Sigmoid colon (tissue), 7 donors: ENCODE data around the gene ANTXR1. TPM values are rescaled to one million over a fixed set of nuclear protein-coding genes. Genes with fewer than 3 reads are reported as not detected.

Experiments used
- DNase-seq: peaks from one replicate; pipeline ENCODE4 v3.0.0-alpha.2; 2019
- H3K27ac ChIP-seq, 4 donors: fragments of 200-600 bp; sonication (generic); one replicate each; pipeline ENCODE4 v1.5.1; 2016 to 2019; ENCODE audit warnings: mild to moderate bottlenecking in 1 of 4
- H3K27me3 ChIP-seq, 3 donors: fragments of 200-600 bp; sonication (generic); one replicate each; pipeline ENCODE4 v1.5.1; 2019; ENCODE audit warnings: mild to moderate bottlenecking in 1 of 3
- H3K36me3 ChIP-seq, 4 donors: fragments of 200-600 bp; sonication (generic); one replicate each; pipeline ENCODE4 v1.5.1; 2016 to 2019
- H3K4me1 ChIP-seq, 4 donors: fragments of 200-600 bp; sonication (generic); one replicate each; pipeline ENCODE4 v1.5.1; 2017 to 2019
- H3K4me3 ChIP-seq, 4 donors: fragments of 200-600 bp; sonication (generic); one replicate each; pipeline ENCODE4 v1.5.1; 2017 to 2019; ENCODE audit warnings: mild to moderate bottlenecking in 2 of 4, moderate library complexity in 1 of 4
- H3K9me3 ChIP-seq, 4 donors: fragments of 200-600 bp in 3 of 4; sonication (generic) in 3 of 4; one replicate each; pipeline versions ENCODE4 v1.5.1 to v1.6.1; 2013 to 2019
- EP300 ChIP-seq, 4 donors: sonication (generic); formaldehyde crosslinking; IDR thresholded peaks; one replicate each; pipeline ENCODE4 v1.6.1; 2017; ENCODE audit warnings: antibody characterized with exemption in 4 of 4
- POLR2A ChIP-seq, 2 donors: fragments of 450-650 bp; IDR thresholded peaks; one replicate each; pipeline ENCODE4 v1.6.1; 2016; ENCODE audit warnings: antibody characterized with exemption in 2 of 2, mild to moderate bottlenecking in 2 of 2, moderate library complexity in 2 of 2
- POLR2AphosphoS5 ChIP-seq, 4 donors: sonication (generic); formaldehyde crosslinking; IDR thresholded peaks; one replicate each; pipeline ENCODE4 v1.6.1; 2017; ENCODE audit warnings: antibody characterized with exemption in 4 of 4
- WGBS, 2 donors: extraction: QIAGEN DNeasy Blood & Tissue Kit; methylation state at CpG; one replicate each; pipeline ENCODE4 v1.1.7; 2013; 5-methylcytosine and 5-hydroxymethylcytosine counted together
- intact Hi-C: fragments of 100-400 bp; cut with DNase I; formaldehyde crosslinking; loops from one replicate; pipeline ENCODE4 v1.15.1; 2023
- polyA plus RNA-seq, 3 donors: library from polyadenylated mRNA; stranded (reverse); fragments of 200-250 nt; gene quantifications; one replicate each; pipeline ENCODE4 v1.2.3, GENCODE V29; 2013
- total RNA-seq, 4 donors: library from RNA; depleted of rRNA; stranded (reverse); fragments of >200 nt; gene quantifications; one replicate each; pipeline ENCODE4 v1.1.0, GENCODE V29; 2016
- TF ChIP-seq, protein P1 (sequence below), 4 experiments: fragments of 450-650 bp in 3 of 4; fragments of 200-600 bp in 1 of 4; IDR thresholded peaks; one replicate each; pipeline ENCODE4 v1.5.1; 2016 to 2019; ENCODE audit warnings: antibody characterized with exemption in 4 of 4, mild to moderate bottlenecking in 3 of 4, moderate library complexity in 2 of 4
- donor health status: healthy with polysubstance abuse.
- donor health status: Bipolar disorder and iron deficiency.
- donor health status: healthy.

Gene ANTXR1
- total and polyA plus RNA-seq, 7 donors: 3.0 to 79.8 (median 44.6) TPM

DNA sequence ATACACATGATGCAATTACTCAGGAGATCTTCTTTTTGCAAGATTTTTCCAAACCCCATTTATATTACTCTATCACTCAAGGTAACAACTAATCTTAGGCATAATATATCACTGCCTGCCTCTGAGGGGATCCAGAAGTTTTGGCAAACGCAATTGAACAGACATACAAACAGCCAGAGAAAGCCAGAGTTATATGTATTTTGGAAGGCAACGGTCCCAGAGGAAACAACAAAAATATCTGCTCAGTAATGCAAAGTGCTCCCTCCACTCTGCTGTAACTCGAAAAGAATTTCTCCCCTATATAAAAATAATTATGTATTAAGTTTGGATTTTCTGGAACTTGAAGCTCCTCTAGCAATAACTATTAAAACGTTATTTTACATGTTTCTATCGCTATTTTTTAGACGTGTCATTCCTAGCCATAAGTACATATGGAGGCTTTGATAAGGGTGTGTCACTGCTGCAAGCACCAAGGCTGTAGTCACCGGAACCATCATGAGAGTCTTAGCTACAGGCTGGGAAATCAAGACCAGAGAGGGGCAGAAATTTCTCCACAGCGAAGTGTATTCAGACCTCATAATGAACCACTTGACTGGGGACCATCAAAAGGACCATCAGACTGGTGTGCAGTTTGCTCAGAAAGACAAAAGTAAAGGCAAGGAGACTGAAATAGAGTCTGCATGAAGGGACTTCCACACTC lies 42.3 kb upstream of the ANTXR1 start:
- H3K4me1 ChIP-seq: peaks cover 0 to 19% (median 3%) of the 10 kb centered on the region in 4 donors
- H3K9me3 ChIP-seq: no peaks in the 10 kb centered on the region
- TF ChIP-seq EP300 (IDR thresholded peaks at IDR 0.05): no peak
- no peak for TF ChIP-seq POLR2AphosphoS5 (IDR thresholded peaks at IDR 0.05)
- TF ChIP-seq, protein P1, sequence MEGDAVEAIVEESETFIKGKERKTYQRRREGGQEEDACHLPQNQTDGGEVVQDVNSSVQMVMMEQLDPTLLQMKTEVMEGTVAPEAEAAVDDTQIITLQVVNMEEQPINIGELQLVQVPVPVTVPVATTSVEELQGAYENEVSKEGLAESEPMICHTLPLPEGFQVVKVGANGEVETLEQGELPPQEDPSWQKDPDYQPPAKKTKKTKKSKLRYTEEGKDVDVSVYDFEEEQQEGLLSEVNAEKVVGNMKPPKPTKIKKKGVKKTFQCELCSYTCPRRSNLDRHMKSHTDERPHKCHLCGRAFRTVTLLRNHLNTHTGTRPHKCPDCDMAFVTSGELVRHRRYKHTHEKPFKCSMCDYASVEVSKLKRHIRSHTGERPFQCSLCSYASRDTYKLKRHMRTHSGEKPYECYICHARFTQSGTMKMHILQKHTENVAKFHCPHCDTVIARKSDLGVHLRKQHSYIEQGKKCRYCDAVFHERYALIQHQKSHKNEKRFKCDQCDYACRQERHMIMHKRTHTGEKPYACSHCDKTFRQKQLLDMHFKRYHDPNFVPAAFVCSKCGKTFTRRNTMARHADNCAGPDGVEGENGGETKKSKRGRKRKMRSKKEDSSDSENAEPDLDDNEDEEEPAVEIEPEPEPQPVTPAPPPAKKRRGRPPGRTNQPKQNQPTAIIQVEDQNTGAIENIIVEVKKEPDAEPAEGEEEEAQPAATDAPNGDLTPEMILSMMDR (IDR thresholded peaks at IDR 0.05): no peak
- H3K27ac ChIP-seq: no peak overlapping the region
- 88 to 90% methylated on average over 8 of the region's 8 CpGs for WGBS, 2 donors
- intact Hi-C loops: no loop called here
- H3K36me3 ChIP-seq: no peaks in the 10 kb centered on the region
- no peak overlapping the region for H3K4me3 ChIP-seq
- no peaks in the 10 kb centered on the region for H3K27me3 ChIP-seq
- no peak for DNase-seq

DNA sequence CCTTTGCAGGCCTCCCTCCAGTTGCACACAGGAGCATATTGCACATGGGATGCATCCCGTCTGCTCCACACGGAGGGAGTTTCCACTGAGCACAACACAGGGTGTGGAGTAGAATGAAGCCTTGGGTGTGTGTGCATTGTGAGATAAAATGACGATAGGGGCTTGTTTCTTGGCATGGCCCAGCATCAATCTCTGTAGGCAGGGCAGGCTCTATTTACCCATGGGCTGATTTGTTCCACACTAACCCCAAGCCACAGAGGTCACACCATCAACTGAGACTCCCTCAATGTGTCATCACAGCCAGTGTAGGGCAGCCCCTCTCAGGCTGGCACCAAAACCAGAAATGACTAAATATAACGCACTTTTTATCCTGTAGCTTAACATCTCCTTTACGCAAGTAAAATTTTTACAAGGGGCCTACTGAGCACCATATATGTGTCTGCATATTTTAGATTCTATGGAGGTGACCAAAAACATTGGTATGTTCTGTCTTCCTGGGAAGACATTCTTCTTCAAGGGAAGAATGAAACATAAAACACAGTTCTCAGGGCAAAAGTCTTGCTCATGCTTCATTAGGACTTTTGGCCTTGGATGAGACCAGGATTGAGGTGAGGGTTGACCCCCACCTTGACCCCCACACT lies 41.3 kb upstream of the ANTXR1 start:
- WGBS, 2 donors: 53 to 72% methylated on average over 5 of the region's 5 CpGs
- Histone ChIP-seq H3K4me3 (no peak overlapping the region), H3K4me1 (peaks cover 0 to 19% (median 3%) of the 10 kb centered on the region in 4 donors), H3K9me3 (no peaks in the 10 kb centered on the region), H3K36me3 (no peaks in the 10 kb centered on the region), H3K27ac (no peak overlapping the region), H3K27me3 (no peaks in the 10 kb centered on the region)
- DNase-seq: no peak
- TF ChIP-seq POLR2A (IDR thresholded peaks at IDR 0.05) (no peak), POLR2AphosphoS5 (IDR thresholded peaks at IDR 0.05) (no peak), EP300 (IDR thresholded peaks at IDR 0.05) (no peak)
- TF ChIP-seq, protein P1 (IDR thresholded peaks at IDR 0.05): no peak
- intact Hi-C loops: no loop called here

DNA sequence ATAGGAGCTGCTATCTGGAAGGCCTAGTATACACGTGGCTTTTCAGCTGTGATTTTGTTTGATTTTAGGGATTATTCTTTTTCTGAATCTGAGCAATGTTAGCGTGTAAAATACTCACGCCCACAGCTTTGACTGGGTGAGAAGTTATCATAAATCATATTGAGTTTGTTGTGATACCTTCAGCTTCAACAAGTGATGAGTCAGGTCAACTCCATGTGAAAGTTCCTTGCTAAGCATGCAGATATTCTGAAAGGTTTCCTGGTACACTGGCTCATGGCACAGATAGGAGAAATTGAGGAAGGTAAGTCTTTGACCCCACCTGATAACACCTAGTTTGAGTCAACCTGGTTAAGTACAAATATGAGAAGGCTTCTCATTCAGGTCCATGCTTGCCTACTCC lies 38.7 kb upstream of the ANTXR1 start, which contains the start of gene GKN1:
Gene GKN1 (plus strand): TSS at position 386 of the 400 bp plus-strand sequence. CDS start 42 bp downstream, outside the sequence.
- H3K36me3 ChIP-seq: no peaks in the 10 kb centered on the region
- H3K4me3 ChIP-seq: no peak within 1 kb of the TSS
- no peak within 1 kb of the TSS for H3K27ac ChIP-seq
- H3K27me3 ChIP-seq: no peaks in the 10 kb centered on the region
- DNase-seq: no peak
- peaks cover 0 to 19% (median 3%) of the 10 kb centered on the region in 4 donors for H3K4me1 ChIP-seq
- no peaks in the 10 kb centered on the region for H3K9me3 ChIP-seq
- 57% methylated on average over 3 of the region's 3 CpGs for WGBS, 2 donors
- TF ChIP-seq EP300 (IDR thresholded peaks at IDR 0.05) (no peak), POLR2A (IDR thresholded peaks at IDR 0.05) (no peak), POLR2AphosphoS5 (IDR thresholded peaks at IDR 0.05) (no peak)
- TF ChIP-seq, protein P1 (IDR thresholded peaks at IDR 0.05): no peak
- intact Hi-C loops: no loop called here

DNA sequence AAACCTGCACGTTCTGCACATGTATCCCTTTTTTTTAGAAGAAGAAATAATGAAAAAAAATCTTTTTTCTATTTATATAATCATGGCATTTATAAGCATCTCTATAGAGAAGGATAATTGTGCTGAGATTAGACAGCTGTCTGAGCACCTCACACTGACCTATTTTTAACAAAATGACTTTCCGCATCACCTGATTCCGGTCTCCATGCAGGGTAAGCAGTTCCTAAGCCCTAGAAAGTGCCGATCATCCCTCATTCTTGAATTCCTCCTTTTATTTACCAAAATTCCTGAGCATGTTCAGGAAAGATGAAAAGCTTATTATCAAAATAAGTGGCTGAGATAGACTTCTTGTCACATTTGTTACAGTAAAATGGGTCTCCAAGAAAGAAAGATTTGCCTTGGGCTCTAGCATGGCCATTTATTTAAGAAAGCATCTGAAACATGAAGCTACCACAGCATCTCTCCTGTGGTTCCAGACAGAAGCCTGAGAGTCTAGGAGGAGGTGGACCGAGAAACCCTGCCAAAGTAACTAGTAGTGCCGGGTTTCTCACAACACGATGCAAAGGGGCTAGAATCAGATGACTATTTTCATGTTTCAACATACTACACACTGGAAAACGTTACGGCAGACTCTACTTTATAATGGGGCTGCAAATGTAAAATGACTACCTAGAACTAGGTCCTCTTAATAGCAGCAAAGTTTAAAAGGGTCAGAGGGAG lies 37.9 kb upstream of the ANTXR1 start:
- no peaks in the 10 kb centered on the region for H3K27me3 ChIP-seq
- intact Hi-C loops: no loop called here
- no peaks in the 10 kb centered on the region for H3K9me3 ChIP-seq
- TF ChIP-seq POLR2AphosphoS5 (IDR thresholded peaks at IDR 0.05) (no peak), EP300 (IDR thresholded peaks at IDR 0.05) (no peak), POLR2A (IDR thresholded peaks at IDR 0.05) (no peak)
- TF ChIP-seq, protein P1 (IDR thresholded peaks at IDR 0.05): no peak
- H3K27ac ChIP-seq: no peak overlapping the region
- 72 to 79% methylated on average over 9 of the region's 9 CpGs for WGBS, 2 donors
- no peak overlapping the region for H3K4me3 ChIP-seq
- H3K36me3 ChIP-seq: no peaks in the 10 kb centered on the region
- DNase-seq: no peak
- peaks cover 0 to 19% (median 3%) of the 10 kb centered on the region in 4 donors for H3K4me1 ChIP-seq
